T-cell (primary cell): ENCODE results near the gene ERVK3-1. TPM values are rescaled to one million over a fixed set of nuclear protein-coding genes. Genes with fewer than 3 reads are reported as not detected.

ENCODE experiments used
- ATAC-seq, 4 experiments: fragments of 200-7000 bp in 3 of 4; fragments of 150-1000 bp in 1 of 4; cut with Tn5 transposase; replicated peaks in 1 of 4; 1 replicate in 3 of 4; 2 replicates in 1 of 4; pipeline ENCODE4 v1.10.0; 2021; ENCODE audit warnings: moderate library complexity in 3 of 4, mild to moderate bottlenecking in 2 of 4, moderate number of reproducible peaks in 1 of 4
- CTCF ChIA-PET, 2 donors: fragments of 300-600 bp; sonication (Branson Sonifier 250); formaldehyde crosslinking; loops; one replicate each; lab custom pipeline; 2022; ENCODE audit warnings: antibody characterized with exemption in 2 of 2; lab: Charles Lee
- POLR2A ChIA-PET, 2 donors: fragments of 300-600 bp; sonication (Branson Sonifier 250); formaldehyde crosslinking; loops; one replicate each; lab custom pipeline; 2022; ENCODE audit warnings: antibody characterized with exemption in 2 of 2; lab: Charles Lee
- DNase-seq, 35 experiments: peaks; one replicate each; pipeline versions ENCODE4 v3.0.0 to v3.0.0-alpha.2; 2013 to 2023
- H3K27ac ChIP-seq: one replicate; pipeline ENCODE4 v1.5.1; 2013; ENCODE audit warnings: low read length
- H3K27me3 ChIP-seq, 2 experiments: replicated peaks in 1 of 2; 1 replicate in 1 of 2; 2 replicates in 1 of 2; pipeline versions ENCODE4 v1.6.1 to v1.7.0; 2013; ENCODE audit warnings: low read length in 1 of 2, mixed read lengths in 1 of 2; ENCODE audit not compliant: control insufficient read depth in 2 of 2, insufficient read depth in 2 of 2; ENCODE audit errors: extremely low read depth in 1 of 2
- H3K36me3 ChIP-seq, 2 donors: 1 replicate in 1 of 2; 2 replicates in 1 of 2; pipeline versions ENCODE4 v1.6.1 to v1.7.0; 2013; ENCODE audit warnings: low read length in 1 of 2; ENCODE audit not compliant: control insufficient read depth in 2 of 2, insufficient read depth in 1 of 2; ENCODE audit errors: extremely low read depth in 1 of 2
- H3K4me1 ChIP-seq, 2 experiments: 1 replicate in 1 of 2; 2 replicates in 1 of 2; pipeline versions ENCODE4 v1.6.1 to v1.7.0; 2013; ENCODE audit warnings: low read length in 2 of 2, mixed read lengths in 1 of 2; ENCODE audit not compliant: insufficient read depth in 2 of 2, control insufficient read depth in 1 of 2; ENCODE audit errors: extremely low read depth in 1 of 2
- H3K4me3 ChIP-seq, 2 donors: 1 replicate in 1 of 2; 2 replicates in 1 of 2; pipeline versions ENCODE4 v1.5.1 to v1.7.0; 2013; ENCODE audit warnings: mild to moderate bottlenecking in 2 of 2, low read length in 1 of 2, moderate library complexity in 1 of 2; ENCODE audit not compliant: control insufficient read depth in 1 of 2; ENCODE audit errors: extremely low read depth in 1 of 2
- H3K9me3 ChIP-seq: 2 replicates; pipeline ENCODE4 v1.7.0; 2013
- H3K27ac Mint-ChIP-seq, 2 donors: one replicate each; pipeline ENCODE4 v1.8.0; 2020 to 2021; ENCODE audit warnings: mild to moderate bottlenecking in 2 of 2, mixed read lengths in 2 of 2
- H3K27me3 Mint-ChIP-seq, 2 donors: one replicate each; pipeline ENCODE4 v1.8.0; 2021 to 2022; ENCODE audit warnings: mixed read lengths in 2 of 2
- H3K36me3 Mint-ChIP-seq: one replicate; pipeline ENCODE4 v1.8.0; 2021; ENCODE audit warnings: mixed read lengths
- H3K4me1 Mint-ChIP-seq, 3 donors: one replicate each; pipeline ENCODE4 v1.8.0; 2020 to 2022; ENCODE audit warnings: mixed read lengths in 3 of 3, mild to moderate bottlenecking in 1 of 3
- H3K4me3 Mint-ChIP-seq, 3 donors: one replicate each; pipeline ENCODE4 v1.8.0; 2020 to 2022; ENCODE audit warnings: mild to moderate bottlenecking in 3 of 3, mixed read lengths in 3 of 3, moderate library complexity in 3 of 3
- H3K9me3 Mint-ChIP-seq, 3 donors: one replicate each; pipeline ENCODE4 v1.8.0; 2020 to 2022; ENCODE audit warnings: mixed read lengths in 3 of 3
- WGBS: methylation state at CpG from one replicate; pipeline ENCODE4 v1.1.5; 2013; ENCODE audit warnings: missing lambda C conversion rate; ENCODE audit not compliant: insufficient coverage; 5-methylcytosine and 5-hydroxymethylcytosine counted together
- total RNA-seq, 35 experiments: library from RNA in 6 of 35; stranded (reverse) in 6 of 35; fragments of 120-200 nt in 1 of 35; gene quantifications; one replicate each; pipeline versions ENCODE4 v1.2.1 to v1.2.4 and lab custom pipeline; 2013 to 2026

Gene ERVK3-1
- total RNA-seq, 5 donors from 2014 or later (not counting 1 experiment from before 2014, with no cell fraction given) = 68.0 to 137 (median 81.9) TPM

DNA sequence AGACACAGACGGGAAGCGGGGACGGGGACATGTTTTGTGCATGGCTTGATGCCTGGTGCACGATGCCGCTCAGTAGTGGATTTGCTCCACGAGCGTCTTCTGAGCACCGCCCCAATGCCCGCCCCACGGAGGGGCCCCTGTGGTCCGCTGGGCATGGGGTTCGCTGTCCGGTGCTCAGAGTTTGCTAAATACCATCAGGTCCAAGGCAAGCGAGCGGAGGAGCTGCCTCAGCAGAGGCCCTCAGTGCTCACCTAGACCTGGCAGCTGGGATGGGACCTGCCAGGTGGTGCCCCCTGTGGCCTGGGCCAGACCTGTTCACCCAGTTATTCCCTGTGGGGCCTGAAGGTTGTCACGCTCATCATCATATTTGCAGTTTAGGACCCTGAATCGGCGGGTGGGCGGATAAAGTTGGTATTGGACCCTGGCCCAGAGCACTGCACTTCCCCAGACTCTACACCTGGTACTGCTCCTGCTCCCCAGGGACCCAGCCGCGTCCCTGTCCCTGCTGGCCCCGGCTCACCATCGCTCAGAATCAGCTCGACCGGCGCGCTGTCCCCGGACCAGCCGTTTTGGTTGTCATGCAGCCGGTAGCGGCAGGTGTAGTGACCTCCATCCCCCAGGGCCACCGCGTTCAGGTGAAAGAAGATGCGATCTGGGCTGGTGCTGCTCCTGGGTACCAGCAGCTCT is 45.8 kb downstream of the ERVK3-1 start:
- Histone ChIP-seq H3K4me3 (no peak overlapping the region), H3K27me3 (peaks cover 0 to 25% of the 10 kb centered on the region in 2 experiments), H3K27ac (no peak overlapping the region), H3K4me1 (peaks cover 9 to 28% of the 10 kb centered on the region in 2 experiments), H3K9me3 (no peaks in the 10 kb centered on the region), H3K36me3 (no peaks in the 10 kb centered on the region)
- H3K4me1 Mint-ChIP-seq = peaks cover 33 to 36% (median 34%) of the 10 kb centered on the region in 3 donors
- ChIA-PET CTCF (no interaction called here), POLR2A (no interaction called here)
- H3K4me3 Mint-ChIP-seq = no peak overlapping the region
- H3K9me3 Mint-ChIP-seq = no peaks in the 10 kb centered on the region
- peaks cover 0 to 7% of the 10 kb centered on the region in 2 donors for H3K27me3 Mint-ChIP-seq
- H3K36me3 Mint-ChIP-seq = no peaks in the 10 kb centered on the region
- DNase-seq (no peak), ATAC-seq (no peak)
- no peak overlapping the region for H3K27ac Mint-ChIP-seq
- WGBS = 92% methylated on average over 29 of the region's 34 CpGs

DNA sequence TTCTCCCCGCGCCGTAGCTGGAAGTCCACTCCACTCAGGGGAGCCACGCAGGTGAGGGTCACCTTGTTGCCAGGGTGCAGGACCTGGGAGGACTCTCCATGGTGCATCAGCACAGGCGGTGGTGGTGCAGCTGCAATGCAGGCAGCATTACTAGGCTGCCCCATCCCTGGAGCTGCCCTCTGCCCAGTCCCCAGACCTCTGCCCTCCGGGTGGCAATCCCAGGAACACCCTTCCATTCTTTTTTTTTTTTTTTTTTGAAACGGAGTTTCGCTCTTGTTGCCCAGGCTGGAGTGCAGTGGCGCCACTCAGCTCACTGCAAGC is 46.3 kb downstream of the ERVK3-1 start:
- Histone ChIP-seq H3K36me3 (no peaks in the 10 kb centered on the region), H3K9me3 (no peaks in the 10 kb centered on the region), H3K27me3 (peaks cover 0 to 23% of the 10 kb centered on the region in 2 experiments), H3K4me3 (no peak overlapping the region), H3K27ac (no peak overlapping the region), H3K4me1 (peaks cover 9 to 31% of the 10 kb centered on the region in 2 experiments)
- POLR2A ChIA-PET = no interaction called here
- Mint-ChIP-seq H3K27me3 (peaks cover 0 to 7% of the 10 kb centered on the region in 2 donors), H3K27ac (no peak overlapping the region), H3K4me3 (no peak overlapping the region), H3K4me1 (peaks cover 34 to 36% (median 35%) of the 10 kb centered on the region in 3 donors), H3K9me3 (no peaks in the 10 kb centered on the region), H3K36me3 (no peaks in the 10 kb centered on the region)
- 98% methylated on average over 7 of the region's 9 CpGs for WGBS
- DNase-seq = no peak
- ATAC-seq = no peak
- CTCF ChIA-PET = interaction anchor here in 1 of 2 donors (0.7 kb wide), 1 partner anchor 111 kb away, joined by 5 read pairs; no protein-coding TSS in a partner anchor

DNA sequence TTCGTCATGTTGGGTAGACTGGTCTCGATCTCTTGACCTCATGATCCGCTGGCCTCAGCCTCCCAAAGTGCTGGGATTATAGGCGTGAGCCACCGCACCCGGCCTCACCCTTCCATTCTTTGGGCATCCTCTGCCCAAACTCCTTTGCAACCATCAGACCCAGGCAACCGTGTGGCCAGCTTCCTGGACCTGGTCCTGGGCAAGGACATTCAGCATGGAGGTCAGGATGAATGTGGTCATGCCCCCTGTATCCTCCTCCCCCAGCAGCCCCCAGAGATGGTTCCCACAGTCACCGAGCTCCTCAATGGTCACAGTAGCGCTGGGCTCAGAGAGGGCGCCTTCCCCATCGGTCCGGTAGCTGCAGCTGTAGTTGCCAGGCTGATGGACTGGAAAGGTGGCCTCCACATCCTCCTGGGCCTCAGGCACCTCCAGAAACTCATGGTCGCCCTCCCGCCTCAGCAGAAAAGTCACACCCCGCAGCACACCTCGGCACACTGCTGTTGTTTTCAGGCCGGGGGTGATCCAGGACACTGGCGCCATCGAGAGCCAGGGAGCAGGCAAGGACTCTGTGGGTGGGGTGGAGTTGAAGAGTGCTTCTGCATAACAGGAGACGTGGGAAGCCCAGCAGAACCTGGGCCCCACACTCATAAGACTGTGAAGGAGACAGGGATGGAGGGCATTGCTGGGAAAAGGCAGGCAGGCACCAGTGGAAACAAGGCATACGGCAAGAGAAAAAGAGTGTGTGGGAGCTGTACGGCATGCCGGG is 47.0 kb downstream of the ERVK3-1 start:
- Histone ChIP-seq H3K4me1 (peaks cover 9 to 31% of the 10 kb centered on the region in 2 experiments), H3K27me3 (peaks cover 0 to 21% of the 10 kb centered on the region in 2 experiments), H3K9me3 (no peaks in the 10 kb centered on the region), H3K4me3 (no peak overlapping the region), H3K27ac (no peak overlapping the region), H3K36me3 (no peaks in the 10 kb centered on the region)
- Mint-ChIP-seq H3K27ac (no peak overlapping the region), H3K36me3 (no peaks in the 10 kb centered on the region), H3K4me3 (no peak overlapping the region), H3K4me1 (peaks cover 30 to 36% (median 32%) of the 10 kb centered on the region in 3 donors), H3K27me3 (peaks cover 0 to 7% of the 10 kb centered on the region in 2 donors), H3K9me3 (no peaks in the 10 kb centered on the region)
- ChIA-PET CTCF (interaction anchor here in 1 of 2 donors (0.7 kb wide), 1 partner anchor 112 kb away, joined by 5 read pairs; no protein-coding TSS in a partner anchor), POLR2A (no interaction called here)
- WGBS = 89% methylated on average over 15 of the region's 23 CpGs
- no peak for ATAC-seq
- no peak for DNase-seq

DNA sequence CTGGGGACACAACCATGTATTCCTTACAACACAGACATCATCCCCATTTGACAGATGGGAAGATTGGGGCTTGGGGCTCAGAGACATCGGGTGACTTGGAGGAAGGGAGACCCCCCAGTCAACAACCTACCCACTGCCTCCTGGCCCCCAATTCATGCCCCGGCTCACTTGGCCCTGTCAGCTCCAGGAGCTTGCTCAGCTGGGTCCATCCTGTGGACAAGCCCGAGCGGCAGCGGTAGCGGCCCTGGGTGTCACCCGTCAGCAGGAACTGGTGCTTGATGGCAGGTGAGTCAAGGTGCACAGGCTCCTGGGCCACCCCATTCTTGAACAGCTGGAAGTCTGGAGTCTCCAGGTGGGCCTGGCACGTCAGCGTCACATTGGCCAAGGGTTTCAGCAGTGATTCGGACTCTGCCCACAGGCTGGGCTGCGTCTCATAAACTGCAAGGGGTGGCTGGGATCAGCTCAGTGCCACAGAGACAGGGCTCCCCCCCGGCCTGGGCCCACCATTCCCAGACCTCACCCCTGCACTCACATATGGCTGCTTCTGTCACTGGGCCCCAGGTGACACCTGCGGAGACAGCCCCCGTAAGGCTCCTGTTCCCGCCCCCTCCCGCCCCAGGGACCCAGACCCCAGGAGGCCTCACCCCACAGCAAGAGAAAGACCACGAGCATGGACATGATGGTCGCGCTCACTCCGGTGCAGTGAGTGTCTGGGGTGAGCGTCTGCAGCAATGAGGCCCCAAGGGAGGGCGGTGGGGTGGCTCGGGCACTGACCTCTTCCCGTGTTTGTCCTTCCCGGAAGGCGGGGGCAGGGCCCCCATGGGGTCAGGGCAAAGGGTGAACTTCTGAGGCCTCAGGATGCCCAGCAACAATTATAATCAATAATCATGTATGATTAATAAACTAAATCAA is 47.8 kb downstream of the ERVK3-1 start, which contains the start of gene A1BG:
Gene A1BG, minus strand, starts transcription at position 733 of the 912 bp plus-strand sequence. Its CDS starts 55 bp downstream, at position 678.
- Histone ChIP-seq H3K36me3 (no peaks in the 10 kb centered on the region), H3K4me1 (peaks cover 6 to 33% of the 10 kb centered on the region in 2 experiments), H3K27me3 (peaks cover 0 to 25% of the 10 kb centered on the region in 2 experiments), H3K27ac (no peak within 1 kb of the TSS), H3K9me3 (no peaks in the 10 kb centered on the region), H3K4me3 (no peak within 1 kb of the TSS)
- DNase-seq = no peak
- WGBS = 98% methylated on average over 16 of the region's 26 CpGs
- H3K9me3 Mint-ChIP-seq = no peaks in the 10 kb centered on the region
- H3K27me3 Mint-ChIP-seq = peaks cover 0 to 5% of the 10 kb centered on the region in 2 donors
- ATAC-seq = no peak
- H3K4me1 Mint-ChIP-seq = peaks cover 26 to 39% (median 29%) of the 10 kb centered on the region in 3 donors
- no peaks in the 10 kb centered on the region for H3K36me3 Mint-ChIP-seq
- CTCF ChIA-PET = no interaction called here
- POLR2A ChIA-PET = no interaction called here
- H3K4me3 Mint-ChIP-seq = no peak within 1 kb of the TSS
- no peak within 1 kb of the TSS for H3K27ac Mint-ChIP-seq

DNA sequence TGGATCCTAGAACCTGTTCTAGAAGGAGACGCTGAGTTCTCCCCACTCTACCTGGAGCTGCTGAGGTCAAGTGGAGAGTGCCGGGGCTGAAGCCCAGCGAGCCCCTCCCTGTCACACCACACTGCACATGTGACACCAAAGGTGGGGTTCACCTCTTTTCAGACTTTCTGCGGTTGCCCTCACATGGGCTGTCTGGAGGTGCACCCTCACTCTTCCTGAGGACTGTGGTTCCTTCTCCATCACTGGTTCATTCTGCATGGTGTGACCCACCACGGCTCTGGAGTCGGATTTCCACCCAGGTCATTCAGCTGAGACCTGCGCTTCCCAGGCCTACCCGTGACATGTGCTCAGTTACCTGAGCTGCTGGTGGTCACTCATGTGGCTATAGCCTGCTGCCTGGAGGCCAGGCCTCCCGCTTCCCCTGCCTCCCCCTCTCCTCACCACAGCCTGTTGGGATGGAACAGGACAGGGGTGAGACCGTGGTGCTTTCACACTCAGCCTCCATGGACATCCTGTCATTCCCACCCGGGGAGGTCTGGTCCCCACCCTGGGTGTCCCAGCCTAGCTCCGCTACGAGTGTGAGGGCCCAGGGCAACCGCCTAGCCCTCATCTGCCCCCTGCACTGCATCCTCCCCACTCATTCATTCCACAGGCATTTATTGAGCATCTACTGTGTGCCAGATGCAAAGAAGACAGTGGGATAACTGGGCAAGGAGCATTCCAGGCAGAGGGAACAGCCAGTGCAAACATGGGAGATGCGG is 48.7 kb downstream of the ERVK3-1 start:
- no peak overlapping the region for H3K27ac Mint-ChIP-seq
- no peaks in the 10 kb centered on the region for H3K36me3 ChIP-seq
- no peak overlapping the region for H3K27ac ChIP-seq
- no peaks in the 10 kb centered on the region for H3K9me3 ChIP-seq
- H3K4me3 ChIP-seq = no peak overlapping the region
- DNase-seq = no peak
- H3K4me1 Mint-ChIP-seq = peaks cover 18 to 32% (median 22%) of the 10 kb centered on the region in 3 donors
- ChIA-PET POLR2A (no interaction called here), CTCF (no interaction called here)
- peaks cover 0 to 34% of the 10 kb centered on the region in 2 experiments for H3K27me3 ChIP-seq
- H3K9me3 Mint-ChIP-seq = no peaks in the 10 kb centered on the region
- WGBS = 92% methylated on average over 10 of the region's 15 CpGs
- no peak overlapping the region for H3K4me3 Mint-ChIP-seq
- H3K36me3 Mint-ChIP-seq = no peaks in the 10 kb centered on the region
- ATAC-seq = no peak
- peaks cover 0 to 5% of the 10 kb centered on the region in 2 donors for H3K27me3 Mint-ChIP-seq
- H3K4me1 ChIP-seq = peaks cover 4 to 36% of the 10 kb centered on the region in 2 experiments
